HUDEP-2 (cell line): ENCODE data around the gene DYSF.

Experiments used
- DNase-seq, 76 experiments: peaks; one replicate each; lab custom pipeline; 2025; ENCODE audit not compliant: unreplicated experiment in 76 of 76; lab: John Stamatoyannopoulos, UW

Gene DYSF

GRCh38 chr2:71609441-71609840, 156.1 kb downstream of the DYSF start:
- peak in 14 of 76 experiments; percentile 3 to 50 (median 16) for DNase-seq

GRCh38 chr2:71609958-71610357, 156.6 kb downstream of the DYSF start:
- peak in 7 of 76 experiments; percentile 3 to 18 (median 11) for DNase-seq

DNA sequence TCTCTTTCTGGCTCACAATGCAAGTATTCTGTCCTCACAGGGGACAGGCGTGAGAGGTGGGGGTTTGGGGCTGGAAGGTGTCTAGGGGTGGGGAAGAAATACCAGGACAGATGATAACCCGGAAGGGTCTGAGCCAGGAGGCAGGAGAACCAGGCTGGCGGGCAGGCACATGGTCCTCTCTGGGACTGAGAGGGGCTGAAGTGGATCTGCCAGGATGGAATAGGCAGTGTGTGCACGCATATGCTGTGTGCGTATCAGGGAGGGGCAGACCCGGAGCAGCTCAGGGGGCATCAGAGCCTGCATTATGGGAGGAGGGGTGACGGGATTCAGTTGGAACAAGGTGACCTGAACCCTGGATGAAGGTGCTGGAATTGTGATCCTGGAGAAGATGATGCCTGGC, 157.3 kb downstream of the DYSF start:
- DNase-seq: no peak

- no peak for DNase-seq
Measured at GRCh38 chr2:71611247-71611646, 157.9 kb downstream of the DYSF start.

DNA sequence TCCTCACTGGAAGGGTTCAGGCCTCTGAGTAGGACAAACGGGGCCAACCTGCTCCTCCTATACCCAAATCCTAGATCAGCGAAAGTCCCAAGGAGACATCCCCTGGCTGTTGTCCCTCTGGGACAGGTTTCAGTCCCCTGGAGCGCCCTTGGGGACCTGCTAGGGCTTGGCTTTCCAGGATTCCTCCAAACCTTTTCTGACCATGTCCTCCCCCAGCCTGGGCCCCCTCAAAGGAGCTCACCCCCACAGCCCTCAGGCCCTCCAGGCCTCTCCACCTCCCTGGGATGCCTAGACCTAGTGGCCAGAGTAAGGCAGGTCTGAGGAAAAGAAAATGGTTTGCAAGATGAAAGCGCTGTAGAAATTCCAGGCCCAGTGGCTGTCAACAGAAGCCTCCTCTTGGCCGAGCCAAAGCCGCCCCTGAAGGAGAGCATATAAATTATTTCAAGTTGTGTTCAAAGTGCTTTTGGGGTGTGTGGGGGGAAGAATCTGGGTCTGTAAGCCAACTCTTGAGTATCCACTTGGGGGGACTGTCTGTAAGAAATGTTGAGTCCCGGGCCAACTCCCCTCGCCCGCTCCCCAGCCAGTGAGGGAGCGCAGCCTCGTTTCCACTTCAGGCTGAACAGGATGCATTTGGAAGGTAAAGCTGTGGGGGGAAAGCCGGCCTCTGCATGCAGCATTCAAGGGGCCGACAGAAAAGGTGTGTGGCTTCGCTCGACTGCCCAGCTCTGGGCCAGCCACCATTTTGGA, 158.6 kb downstream of the DYSF start:
- no peak for DNase-seq

DNA sequence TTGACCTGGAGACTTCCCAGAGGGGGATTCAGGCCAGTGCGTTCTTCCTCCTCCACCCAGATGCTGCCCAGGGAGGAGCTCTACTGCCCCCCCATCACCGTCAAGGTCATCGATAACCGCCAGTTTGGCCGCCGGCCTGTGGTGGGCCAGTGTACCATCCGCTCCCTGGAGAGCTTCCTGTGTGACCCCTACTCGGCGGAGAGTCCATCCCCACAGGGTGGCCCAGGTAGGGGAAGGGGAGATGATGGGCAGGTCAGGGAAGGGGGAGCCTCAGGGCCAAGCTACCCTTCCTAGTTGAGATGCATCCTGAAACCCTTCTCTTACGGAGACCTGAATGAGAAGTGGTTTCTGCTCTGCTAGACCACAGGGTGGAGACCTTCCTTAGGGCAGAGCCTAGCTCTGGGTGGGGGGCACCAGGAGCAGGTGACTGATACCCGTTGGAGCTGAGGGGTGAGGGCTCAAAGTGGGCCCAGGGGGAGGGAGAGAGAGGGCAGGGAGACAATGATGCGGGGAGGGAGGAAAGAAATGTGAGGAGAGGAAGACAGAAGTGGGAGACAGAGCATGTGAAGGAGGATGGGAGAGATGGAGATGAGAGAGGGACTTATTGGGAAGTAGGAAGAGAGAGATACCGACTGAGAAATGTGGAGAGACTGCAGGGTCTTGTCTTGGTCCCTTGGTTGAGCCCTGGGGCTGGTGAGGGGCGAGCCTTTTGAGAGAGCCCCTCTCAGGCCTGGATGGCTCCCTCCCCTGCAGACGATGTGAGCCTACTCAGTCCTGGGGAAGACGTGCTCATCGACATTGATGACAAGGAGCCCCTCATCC, 159.4 kb downstream of the DYSF start:
- DNase-seq: no peak

- no peak for DNase-seq
Measured at GRCh38 chr2:71613403-71613952, 160.1 kb downstream of the DYSF start.

DNA sequence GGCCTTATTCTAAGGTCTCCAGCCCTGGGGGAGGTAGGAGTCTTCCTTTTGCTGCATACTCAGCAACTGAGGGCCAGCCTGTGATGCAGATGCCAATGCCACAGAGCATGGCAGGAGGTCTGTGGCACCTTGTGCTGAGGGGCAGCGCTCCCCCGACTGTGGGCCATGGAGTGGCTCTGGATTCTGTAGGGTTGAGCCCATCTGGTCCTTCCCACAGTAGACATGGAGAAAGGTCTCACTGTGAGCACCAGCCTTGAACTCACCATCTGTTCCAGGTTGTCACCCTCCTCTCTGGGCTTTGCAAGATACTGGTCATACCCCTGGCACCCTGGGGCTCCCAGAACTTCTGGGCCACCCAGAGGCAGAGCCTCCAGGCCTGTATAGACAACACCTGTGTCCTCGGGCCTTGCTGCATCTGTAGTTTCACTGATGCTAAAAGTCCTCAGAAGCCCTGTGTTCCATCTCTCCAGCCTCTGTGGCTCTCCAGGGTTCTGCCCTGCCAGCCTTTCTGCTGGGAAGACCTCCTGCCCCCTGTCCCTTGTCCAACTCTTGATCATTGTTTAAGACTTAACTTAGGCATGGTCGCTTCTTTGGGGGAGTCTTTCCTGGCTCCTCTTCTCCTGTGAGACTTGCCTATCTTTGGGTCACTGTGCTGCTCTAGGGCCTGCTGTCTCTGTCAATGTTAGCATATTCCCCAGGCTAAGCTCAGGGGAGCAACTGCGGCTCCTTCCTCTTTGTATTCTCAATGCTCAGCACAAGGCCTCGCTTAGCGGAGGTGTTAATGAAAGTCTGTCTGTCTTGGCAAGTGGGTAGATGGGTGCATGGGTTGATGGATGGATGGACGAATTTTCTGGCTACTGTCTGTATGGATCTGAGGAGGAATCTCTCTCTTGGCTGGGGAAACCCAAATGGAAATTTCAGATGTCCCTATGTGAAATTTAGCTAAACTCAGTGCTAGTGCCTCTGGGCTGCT, 160.9 kb downstream of the DYSF start:
- no peak for DNase-seq

DNA sequence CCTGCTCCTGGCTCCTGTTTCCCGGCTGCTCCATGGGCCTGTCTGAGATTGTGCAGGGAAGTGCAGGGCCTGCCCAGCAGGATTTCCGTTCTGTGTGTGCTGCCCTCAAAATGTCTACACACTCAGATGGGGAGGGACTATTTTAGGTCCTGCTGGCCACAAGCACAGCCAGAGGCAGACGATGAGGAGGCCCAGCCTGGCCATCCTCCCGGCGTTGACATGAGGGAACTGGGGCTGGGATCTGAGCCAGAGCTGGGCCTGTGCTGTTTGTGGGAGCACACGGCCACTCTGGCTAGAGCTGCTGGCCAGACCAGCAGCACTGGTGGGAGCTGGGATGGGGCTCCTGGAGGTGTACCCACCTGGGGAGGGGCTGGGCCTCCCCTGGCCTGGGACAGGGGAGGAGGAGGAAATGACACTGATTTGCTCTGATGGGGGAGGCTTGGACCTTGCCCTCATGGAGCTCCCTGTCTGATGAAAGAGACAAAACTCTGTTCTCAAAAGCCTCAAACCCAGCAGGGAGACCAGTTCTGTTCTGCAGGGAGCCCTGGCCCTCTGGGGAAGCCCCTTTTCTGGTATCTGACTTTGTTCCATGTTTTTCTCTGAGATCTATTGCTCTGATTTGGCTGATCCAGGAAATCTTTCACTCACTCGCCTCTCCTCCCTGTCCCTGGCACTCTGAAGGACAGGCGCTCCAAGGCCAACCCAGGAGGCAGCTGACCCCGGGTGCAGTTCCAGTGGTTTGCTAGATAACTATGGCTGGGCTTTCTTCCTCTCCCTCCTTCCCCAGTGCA, 161.8 kb downstream of the DYSF start:
- DNase-seq: no peak

DNA sequence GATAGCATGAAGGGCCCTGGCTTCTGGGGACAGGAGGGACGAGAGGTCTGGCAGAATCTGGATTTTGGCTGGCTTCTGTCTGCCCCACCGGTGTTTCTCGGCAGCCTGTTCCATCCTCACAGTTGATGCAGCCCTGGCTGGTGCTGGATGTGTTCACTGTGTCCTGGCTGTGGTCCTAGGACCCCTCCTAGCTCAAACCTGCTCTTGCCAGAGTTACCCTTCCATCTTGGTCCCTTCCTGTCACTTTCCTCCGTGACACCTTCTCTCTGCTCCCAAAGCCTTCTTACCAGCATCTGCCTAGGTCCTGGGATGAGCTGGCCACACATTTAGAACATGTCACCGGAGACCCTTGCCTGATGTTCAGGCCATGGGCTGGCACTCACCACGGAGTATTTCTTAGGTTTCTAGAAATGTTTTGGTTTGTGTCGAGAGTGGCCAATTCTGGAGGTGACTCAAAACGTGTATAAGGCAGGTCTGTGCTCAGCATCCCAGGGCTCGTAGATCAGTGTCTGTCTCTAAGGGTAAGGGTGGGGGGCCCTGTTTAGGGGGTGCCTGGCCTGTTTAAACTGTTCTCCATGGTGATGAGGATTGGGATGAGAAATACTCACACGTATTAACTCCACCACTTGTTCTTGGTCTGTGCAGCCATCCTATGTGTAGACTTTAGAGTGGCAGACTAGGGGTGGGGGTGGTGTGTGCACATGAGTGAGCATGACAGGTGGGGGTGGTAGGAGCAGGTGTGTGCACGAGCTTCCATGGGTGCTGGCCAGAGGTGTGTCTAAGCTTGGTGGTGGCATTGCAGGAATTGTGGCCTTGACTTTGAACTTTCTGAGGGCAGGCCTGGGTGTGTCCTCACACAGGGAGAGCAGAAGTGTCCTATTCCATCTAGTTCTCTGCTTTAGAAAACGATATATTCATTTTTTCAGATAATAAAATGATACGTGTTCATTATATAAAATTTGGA, 162.7 kb downstream of the DYSF start:
- no peak for DNase-seq

GRCh38 chr2:71617266-71617665, 163.9 kb downstream of the DYSF start:
- DNase-seq: no peak

GRCh38 chr2:71618327-71619113, 165.2 kb downstream of the DYSF start:
- no peak for DNase-seq

GRCh38 chr2:71619230-71619741, 165.9 kb downstream of the DYSF start:
- no peak for DNase-seq

GRCh38 chr2:71620116-71620515, 166.8 kb downstream of the DYSF start:
- DNase-seq: no peak

DNA sequence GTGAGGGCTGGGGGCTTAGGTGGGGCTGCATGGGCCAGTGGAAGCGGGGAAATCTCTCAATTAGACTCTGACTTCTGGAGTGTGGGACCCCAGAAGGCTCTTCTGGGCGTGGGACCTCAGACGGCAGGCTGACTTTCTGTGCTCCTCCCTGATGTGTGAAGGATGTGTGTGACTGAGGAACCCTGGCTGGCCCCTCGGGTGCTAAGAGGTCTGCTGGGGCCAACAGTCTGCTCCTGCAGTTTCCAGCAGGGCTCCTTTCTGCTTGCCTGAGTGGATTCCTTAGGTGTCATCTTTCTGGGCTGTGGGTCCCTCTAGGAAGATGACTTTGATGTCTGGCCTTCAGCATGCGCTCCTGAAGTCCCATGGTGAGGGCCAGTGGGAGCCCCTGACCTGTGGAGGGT, 167.5 kb downstream of the DYSF start:
- no peak for DNase-seq

DNA sequence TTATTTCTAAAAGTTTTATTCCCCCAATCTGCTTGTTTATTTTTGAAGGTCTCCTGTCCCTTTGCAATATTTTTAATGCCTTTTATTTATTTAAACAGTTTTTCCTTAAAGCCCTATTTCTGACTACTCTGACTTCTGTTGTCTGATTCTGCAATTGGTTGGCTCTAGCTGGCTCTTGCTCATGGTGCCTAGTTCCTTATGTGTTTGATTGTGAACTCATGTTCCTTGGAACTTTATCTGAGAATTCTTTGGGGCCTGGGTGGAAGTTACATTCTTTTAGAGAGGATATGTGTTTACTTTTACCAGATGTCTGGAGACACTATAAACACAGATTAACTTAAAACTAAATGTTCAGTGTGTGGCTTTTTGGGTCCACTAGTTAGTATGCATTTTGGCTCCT, 175.9 kb downstream of the DYSF start:
- no peak for DNase-seq

- DNase-seq: no peak
Measured at GRCh38 chr2:71629771-71630453, 176.6 kb downstream of the DYSF start.
